ENCODE measurements around the gene COL6A3.

COL6A3 gene, protein sequence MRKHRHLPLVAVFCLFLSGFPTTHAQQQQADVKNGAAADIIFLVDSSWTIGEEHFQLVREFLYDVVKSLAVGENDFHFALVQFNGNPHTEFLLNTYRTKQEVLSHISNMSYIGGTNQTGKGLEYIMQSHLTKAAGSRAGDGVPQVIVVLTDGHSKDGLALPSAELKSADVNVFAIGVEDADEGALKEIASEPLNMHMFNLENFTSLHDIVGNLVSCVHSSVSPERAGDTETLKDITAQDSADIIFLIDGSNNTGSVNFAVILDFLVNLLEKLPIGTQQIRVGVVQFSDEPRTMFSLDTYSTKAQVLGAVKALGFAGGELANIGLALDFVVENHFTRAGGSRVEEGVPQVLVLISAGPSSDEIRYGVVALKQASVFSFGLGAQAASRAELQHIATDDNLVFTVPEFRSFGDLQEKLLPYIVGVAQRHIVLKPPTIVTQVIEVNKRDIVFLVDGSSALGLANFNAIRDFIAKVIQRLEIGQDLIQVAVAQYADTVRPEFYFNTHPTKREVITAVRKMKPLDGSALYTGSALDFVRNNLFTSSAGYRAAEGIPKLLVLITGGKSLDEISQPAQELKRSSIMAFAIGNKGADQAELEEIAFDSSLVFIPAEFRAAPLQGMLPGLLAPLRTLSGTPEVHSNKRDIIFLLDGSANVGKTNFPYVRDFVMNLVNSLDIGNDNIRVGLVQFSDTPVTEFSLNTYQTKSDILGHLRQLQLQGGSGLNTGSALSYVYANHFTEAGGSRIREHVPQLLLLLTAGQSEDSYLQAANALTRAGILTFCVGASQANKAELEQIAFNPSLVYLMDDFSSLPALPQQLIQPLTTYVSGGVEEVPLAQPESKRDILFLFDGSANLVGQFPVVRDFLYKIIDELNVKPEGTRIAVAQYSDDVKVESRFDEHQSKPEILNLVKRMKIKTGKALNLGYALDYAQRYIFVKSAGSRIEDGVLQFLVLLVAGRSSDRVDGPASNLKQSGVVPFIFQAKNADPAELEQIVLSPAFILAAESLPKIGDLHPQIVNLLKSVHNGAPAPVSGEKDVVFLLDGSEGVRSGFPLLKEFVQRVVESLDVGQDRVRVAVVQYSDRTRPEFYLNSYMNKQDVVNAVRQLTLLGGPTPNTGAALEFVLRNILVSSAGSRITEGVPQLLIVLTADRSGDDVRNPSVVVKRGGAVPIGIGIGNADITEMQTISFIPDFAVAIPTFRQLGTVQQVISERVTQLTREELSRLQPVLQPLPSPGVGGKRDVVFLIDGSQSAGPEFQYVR (N-terminal part only)

DNA sequence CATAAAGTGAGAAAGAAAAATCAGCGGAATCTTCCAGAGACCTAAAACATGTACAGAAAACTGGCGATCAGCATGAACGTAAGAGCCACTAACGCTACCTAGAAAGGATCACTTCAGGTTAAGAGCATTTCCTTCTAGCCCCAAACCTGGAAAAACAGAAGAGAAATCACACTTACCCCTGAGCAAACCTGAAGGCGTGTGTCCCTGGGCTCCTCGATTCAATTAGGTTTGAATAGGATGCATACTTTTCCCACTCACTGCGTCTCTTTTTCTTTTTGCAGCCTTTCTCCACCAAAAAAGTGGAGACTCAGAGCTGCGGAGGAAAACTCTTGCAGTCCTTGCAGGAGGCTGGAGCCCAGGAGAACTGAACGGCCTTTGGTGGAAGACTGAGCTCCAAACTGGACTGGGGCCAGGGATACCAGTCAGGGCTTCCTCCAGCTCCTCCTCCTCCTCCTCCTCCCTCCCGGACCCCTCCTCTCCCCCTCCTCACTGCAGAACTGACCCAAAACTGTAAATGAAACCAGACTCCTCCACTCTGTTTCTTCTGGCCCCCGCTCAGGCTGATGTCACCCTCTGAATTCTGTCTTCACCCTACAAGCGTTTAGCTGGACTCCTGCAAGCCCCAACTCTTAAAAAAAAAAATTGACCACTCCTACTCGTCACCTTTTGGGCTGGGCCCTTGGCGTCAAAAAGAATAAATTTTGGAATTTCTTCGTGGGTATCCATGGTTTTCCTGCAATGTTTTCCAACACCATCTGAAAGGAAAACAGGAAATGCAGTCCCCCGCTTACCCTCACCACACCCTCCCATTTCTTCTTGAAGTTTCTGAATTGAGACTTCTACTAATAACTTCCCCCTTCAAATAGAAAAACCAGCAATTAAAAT lies at the start of gene COL6A3:
Gene COL6A3, minus strand, starts transcription at position 388 of the 885 bp plus-strand sequence. CDS start 17,347 bp downstream, outside the sequence.
- DNase-seq = no peak

DNA sequence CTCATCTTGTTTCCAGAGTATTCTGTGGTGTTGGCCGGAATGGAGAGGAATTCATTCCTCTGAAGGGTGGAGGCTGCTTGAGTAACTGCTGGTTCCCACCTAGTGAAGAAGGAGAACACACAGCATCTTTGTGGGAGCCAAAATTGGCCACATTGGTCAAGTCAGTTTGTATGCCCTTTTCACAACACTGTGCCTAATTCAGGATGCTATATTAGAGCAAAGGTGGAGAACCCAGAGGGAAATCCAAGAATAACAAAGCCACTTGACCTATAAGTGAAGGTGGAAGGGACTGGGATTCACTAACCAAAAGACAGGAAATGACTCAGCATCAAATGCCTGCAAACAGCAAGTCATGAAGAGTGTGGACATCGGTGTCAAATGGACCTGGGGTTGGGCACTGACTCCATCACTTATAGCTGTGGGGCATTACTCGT lies 45.8 kb upstream of the COL6A3 start:
- no peak for DNase-seq

DNA sequence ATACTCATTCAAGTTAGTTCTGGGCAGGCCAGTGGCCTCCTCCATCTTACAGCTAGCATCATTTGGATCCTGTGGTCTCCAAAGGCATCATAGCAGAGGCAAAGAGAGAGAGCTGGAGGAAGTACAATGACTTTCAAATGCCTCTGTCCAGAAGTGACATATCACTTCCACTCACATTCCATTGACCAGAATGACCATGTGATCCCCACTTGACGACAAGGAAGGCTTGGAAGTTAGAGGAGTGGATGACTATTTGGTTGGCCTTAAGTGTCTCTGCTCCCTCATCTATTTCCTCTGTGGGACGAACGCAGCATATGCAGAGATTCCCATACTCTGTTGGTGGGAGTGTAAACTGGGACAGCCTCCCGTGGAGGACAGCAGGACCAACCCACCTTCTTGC lies 45.3 kb upstream of the COL6A3 start:
- no peak for DNase-seq

DNA sequence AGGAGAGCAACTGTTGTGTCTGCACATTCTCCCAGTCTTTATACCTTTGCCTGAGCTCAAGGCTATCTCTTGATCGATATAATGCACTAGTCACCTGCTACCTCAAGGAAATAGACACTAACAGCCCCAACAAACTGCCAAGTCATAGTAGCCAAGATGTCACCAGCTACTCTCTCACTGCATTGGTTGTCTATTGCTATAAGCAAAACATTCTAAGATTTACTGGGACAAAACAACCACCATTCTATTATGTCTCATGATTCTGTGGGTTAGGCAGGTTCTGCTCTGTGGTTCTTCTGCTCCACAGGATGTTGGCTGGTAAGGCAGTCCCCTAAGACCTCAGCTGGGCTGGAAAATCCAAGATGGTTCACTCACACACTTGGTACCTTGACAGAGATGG lies 44.6 kb upstream of the COL6A3 start:
- no peak for DNase-seq

DNA sequence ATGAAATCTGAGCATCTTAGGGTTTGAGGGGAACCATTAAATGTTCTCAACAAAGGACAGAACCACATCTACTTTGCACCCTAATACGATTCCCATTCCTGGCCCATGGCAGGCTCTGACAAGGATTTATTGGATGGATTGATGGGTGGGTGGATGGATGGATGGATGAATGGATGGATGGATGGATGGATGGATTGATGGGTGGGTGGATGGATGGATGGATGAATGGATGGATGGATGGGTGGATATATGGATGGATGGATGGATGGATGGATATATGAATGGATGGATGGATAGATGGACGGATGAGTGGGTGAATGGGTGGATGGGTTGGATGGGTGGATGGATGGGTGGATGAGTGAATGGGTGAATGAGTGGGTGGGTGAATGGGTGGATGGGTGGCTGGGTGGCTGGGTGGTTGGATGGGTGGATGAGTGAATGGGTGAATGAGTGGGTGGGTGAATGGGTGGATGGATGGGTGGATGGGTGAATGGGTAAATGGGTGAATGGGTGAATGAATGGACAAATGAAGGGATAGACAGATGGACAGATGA lies 43.5 kb upstream of the COL6A3 start:
- DNase-seq = no peak

DNA sequence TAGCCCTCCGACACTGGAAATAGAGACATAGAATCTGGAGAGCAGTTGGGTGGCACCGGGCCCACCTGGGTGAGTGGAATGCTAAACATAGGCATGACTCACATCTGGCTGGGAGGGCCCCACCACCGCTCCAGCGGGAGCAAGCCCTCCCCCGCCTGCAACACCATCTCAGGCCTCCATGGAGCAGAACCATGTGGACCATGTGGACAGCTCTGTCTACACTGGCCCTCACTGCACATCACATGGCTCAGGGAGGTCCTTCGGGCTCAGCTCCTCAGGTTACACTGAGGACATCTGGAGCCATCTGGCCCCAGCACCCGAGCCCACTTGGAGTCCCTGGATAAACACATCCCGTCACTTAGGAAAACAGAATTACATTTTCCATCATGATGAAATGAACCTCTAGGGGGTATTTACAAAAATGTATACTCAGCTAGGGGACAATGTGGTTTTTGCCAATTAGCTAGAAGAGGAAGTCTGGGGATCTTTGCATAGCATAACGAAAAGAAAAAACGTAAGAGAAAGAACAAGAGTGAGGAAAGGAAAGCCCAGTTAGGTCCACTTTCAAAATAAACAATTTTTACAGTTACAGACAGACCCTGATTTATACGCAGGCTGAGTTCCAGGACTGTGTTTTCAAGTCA lies 42.4 kb upstream of the COL6A3 start:
- no peak for DNase-seq

DNA sequence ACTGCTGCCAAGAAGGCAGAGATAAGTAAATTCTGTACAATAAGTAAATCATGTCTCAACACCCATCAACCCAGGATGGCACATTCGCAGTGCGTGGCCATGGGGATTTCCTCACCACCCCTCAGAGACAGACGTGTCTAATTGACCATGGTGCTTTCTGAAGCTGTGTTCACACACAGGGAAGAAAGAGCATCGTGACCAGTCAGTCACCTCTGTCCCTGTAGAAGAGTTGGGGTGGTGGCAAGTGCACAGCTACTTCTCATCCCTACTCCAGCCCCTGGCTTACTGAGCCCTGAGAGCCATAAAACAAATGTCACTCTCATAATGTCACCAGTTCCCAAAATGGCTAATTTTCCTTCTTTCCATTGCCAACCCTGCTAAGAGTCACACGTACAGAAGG lies 41.8 kb upstream of the COL6A3 start:
- DNase-seq = no peak

DNA sequence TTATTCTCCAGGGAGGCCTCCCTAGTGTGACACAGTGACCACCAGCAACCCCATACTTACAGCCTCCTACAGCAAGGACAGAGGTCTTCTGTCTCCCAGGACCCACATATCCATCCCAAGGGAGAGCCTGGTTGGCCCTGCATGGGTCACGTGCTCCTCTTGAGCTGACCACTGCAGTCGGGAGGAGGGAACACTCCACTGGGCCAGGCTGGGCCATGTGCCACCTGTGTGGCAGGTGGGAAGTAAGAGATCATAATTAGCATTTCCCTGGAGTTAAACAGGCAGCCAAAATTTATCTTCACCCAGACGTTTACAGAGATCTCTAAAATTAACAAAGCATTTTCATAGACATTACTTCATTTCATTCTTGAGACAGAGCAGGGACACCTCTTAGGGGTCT lies 39.7 kb upstream of the COL6A3 start:
- no peak for DNase-seq

DNA sequence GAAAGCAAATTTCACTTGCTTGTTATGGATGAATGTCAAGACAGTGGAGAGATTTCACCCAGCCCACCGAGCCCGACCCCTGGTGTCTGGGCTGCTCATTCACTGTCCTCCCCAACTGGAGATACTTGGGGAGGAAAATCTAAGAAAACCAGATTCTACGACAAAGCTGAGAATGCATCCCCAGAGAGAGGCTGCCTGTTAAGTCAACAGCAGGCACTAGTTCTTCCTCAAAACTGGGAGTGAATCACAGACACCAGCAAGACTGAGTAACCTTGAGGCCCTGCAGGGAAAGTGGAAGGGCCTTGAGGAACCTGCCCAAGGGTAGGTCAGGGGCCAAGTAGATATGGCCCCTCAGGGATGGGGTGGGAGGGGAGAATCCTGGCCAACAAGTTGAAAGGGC lies 38.9 kb upstream of the COL6A3 start:
- no peak for DNase-seq

DNA sequence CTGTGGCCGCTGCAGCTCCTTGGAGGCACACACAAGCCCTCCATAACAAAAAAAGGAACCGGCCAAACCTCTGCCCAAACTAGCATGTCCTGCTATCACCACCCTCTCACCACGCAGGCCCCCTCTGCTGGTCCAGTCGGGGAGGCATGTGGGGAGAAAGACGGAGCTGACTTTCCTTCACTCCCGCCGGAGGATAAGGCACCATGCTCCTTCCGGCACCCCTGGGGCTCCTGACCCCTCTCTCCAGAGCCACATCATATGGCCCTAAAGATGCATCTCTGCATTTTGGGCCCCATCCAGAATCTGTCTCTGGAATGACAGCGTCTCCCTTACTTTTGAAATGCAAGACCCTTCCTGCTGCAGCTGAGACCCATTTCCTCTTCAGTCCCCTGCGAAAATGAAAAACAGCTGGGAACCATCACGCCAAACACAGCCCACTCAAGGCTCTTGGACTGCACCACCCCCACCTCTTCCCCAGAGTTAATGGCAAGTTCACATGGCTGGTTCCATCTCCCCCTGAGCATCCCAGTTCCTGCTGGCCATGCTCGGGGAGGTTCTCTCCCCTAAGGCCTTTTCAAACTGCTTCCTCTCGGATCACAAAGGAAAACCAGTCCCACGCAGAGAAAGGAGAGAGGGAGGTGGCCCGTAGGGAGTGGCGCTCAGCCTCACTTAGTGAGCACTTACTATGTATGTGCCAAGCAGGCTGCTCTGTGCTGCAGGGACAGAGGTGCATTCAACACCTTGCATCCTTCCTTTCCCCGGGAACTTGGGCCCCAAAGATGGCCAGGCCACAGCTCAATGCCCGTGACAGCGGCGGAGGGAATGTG lies 37.9 kb upstream of the COL6A3 start:
- DNase-seq = no peak

DNA sequence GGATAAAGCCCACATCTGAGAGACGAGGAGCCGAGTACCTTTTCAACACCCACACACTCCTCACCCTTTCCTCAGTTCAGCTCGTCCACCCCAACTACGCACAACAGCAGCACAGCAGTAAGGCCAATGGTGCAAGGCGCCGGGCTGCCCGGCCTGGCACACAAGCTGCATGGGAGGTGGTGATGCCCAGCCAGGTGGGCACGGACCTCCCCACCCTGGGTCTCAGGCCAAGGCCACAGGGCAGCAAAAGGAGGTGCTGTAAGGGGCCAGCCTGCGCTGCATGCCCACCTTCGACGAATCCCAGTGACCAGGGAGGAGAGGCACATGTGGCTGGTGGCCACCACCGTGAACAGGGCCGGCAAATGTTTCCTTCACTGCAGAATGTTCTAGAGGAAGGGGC lies 36.6 kb upstream of the COL6A3 start:
- no peak for DNase-seq

DNA sequence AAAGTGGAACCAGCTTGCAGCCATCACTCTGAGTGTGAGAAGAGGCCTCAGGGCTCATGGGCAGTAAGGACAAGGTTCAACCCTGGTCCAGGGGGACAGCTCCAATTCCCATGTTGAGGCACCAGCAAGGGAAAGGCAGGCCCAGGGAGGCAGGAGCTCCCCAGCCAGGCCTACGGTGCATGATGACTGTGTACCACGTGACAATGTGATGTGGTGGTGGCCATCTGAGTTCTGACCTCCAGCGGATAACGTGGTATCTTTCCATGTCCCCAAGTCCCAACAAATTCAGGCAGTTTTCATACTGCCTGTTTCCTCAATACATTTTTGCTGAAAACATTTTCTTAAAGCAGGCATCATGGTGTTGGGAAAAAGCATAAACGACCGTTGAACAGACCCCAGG lies 36.1 kb upstream of the COL6A3 start:
- no peak for DNase-seq

DNA sequence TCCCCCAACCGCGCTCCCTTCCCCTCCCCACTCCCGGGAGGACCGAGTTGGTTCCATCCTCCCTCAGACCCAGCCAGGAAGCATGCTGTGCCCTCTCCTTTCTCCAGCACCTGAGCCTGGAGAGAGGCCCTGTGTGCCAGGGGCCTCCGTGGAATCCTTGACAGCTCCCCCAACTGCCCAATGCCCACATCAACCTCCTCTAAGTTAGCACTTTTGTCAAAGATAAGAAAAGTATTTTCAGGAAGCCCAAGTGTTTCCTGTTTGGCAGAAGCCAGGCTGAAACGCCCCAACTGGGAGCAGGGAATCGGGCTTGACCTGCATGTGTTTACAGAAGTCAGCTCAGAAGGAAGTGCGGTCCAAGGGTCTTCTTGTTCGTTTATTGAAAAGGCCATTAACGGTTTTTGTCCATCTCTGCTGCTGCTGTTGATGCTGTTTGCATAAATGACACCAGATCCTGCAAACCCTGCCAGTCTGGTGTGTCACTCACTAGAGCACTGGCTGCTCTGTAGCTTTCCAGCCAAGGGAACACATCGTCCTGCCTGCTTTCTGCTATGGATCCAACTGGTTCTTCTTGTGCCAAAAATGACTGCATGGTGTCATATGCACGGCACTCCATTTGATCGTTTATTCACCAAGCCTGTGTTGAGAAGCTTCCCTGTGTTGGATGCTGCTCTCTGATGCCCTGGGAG lies 35.4 kb upstream of the COL6A3 start:
- no peak for DNase-seq

DNA sequence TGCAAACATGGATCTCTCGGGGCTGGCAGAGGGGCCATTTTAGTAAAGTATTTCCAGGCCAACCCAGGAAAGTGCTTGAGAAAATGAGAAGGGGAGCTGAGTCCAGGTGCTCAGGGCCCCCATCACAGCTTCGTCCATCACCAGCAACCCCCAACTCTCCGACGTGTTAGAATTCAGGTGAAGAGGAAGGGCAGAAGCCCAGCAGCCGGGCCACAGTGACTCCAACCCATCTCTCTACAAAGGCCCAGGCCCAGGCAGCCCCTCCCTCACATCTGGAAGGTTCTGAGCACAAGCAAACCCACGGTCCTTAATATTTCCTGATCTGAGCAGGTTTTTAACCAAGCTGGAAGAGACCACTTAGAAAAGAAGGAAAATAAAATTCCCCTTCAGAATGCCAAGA lies 34.7 kb upstream of the COL6A3 start:
- DNase-seq = no peak

DNA sequence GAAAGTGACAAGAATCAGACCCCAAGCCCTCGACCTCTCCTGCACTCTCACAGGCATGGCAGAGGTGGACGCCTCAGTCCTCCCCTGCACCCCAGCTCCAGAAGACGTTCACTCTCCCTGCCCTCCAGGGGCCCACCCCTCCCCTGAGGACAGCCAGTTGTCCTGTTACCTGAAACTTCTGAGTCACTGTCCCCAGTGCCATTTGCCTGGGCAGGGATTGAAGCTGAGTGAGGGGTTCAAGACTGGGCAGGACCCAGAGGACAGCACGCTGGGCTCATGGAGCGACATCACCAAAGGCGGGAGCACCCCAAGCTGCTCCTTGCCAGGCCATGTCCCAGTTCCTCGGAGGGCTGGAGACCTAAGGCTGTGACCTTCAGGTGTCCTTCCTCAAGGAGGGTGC lies 34.2 kb upstream of the COL6A3 start:
- no peak for DNase-seq

DNA sequence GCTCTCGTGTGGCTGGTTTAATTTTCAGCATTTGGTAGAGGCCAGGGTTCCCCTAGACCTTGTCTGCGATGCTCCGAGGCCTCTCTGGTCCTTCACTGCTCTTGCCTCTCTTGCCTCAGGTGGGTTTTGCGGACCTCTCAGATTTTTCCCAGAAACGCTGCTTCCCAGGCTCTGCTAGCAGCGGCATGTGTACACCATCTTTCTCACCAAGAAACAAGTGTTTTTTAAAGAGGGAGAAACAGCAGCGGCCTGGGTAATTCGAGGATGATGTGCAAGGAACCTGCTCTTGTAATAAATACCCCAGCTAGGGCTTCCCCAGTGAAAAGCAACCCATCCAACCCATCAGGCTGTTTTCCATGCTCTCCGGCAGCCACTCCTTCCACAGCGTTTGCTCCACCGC lies 33.5 kb upstream of the COL6A3 start:
- no peak for DNase-seq

DNA sequence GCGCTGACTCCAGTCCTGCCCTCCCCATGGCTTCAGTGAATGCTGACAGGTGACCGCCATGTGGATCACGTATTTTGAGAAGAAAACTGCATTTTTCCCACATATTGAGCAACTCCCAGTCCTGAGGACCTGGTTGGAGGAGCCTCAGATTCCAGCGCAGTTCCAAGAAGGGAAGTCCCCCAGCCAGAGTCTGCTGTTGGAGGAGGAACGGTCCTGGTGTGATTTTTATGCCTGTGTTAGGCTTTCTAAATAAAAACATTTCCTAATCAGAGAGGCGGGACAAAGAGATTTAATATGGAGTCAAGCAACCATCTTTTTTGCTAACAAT lies 32.3 kb upstream of the COL6A3 start:
- no peak for DNase-seq

DNA sequence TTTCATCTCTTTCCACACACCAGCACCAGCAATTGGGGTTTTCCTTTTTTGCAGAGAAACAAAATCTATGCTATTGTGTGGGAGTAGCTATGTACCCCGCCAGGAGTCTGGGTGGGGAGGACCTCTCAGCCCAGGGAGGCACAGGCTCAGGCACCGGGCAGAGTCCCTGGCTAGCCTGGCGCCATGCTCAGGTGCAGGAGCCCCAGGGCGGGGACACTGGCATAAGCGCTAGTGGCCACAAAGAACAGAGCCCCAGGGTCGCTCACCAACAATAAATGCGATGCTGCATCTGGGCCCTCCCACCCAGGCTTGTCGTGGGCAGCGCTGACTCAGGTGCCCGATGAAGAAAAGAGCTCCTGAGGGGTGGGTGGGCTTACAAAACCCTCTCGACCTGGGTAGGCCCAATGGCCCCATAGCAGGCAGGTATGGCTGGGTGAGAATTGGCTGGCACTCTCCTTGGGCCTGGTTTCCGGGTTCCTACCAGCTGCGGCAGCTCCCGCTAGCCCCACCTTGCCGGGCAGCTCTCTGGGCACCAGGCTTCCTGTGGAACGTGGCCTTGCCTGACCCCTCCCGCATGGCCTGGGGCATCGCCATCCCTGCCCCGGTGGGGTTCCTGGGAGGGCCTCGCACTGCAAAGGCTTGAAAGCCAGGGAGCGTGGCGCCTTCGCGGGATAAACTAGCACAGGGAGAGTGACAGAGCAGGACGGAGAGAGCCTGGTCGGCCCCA lies 31.8 kb upstream of the COL6A3 start:
- no peak for DNase-seq

DNA sequence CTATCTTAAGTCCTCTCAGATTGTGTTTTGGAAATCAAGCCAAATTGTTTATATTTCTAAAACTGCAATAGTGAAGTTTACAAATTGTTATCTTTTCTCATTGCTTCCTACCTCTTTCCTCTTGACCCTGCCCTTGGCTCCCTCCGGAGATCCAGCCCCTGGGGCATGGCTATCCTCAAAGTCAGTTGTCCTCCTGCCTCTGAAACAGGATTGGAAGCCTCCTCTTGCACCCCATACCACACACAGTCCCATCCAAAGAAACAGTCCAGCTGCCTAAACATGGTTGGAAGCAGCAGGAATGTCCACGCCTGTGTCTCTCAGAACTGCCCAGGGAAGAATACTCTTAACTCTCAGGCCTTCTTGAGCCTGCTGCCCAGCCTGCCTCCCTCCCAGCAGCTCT lies 30.1 kb upstream of the COL6A3 start:
- no peak for DNase-seq
